ENCODE measurements around the gene MED25.

DNA sequence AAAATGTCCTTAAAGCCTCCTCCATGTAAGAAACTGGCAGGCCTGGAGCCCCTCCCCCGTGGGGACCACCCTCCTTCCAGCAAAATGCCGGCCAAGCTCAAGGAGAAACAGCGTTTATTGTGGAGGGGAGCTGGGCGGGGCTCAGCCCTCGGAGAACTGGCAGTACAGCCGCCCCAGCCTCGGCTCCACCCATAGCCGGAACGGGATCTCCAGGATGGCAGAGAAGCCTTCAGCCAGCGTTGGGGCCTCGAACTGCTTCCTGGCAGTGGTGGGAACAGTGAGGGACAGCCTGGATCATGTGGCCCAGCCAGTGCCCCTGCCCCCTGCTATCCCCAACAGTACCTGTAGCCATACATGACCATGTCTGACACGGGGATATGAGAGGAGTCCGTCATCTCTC lies 43.0 kb downstream of the MED25 start:
- TF ChIP-seq ZNF565 (CRISPR knock-in tag; conservative IDR thresholded peaks at IDR 0.05; ENCODE audit: low read depth) (no peak), RARB (CRISPR knock-in tag; IDR thresholded peaks at IDR 0.05) (no peak)
